Measurements from ENCODE around the gene TSPAN31.

- TF ChIP-seq JUNB (IDR thresholded peaks at IDR 0.05; ENCODE audit: unreplicated experiment) (no peak), REST (IDR thresholded peaks at IDR 0.05; ENCODE audit: unreplicated experiment) (no peak), POLR2AphosphoS5 (IDR thresholded peaks at IDR 0.05; ENCODE audit: low read depth) (no peak), EZH2phosphoT487 (IDR thresholded peaks at IDR 0.05; ENCODE audit: unreplicated experiment) (no peak), EZH2 (IDR thresholded peaks at IDR 0.05; ENCODE audit: low read depth, unreplicated experiment) (no peak)
- TF ChIP-seq, protein P1, sequence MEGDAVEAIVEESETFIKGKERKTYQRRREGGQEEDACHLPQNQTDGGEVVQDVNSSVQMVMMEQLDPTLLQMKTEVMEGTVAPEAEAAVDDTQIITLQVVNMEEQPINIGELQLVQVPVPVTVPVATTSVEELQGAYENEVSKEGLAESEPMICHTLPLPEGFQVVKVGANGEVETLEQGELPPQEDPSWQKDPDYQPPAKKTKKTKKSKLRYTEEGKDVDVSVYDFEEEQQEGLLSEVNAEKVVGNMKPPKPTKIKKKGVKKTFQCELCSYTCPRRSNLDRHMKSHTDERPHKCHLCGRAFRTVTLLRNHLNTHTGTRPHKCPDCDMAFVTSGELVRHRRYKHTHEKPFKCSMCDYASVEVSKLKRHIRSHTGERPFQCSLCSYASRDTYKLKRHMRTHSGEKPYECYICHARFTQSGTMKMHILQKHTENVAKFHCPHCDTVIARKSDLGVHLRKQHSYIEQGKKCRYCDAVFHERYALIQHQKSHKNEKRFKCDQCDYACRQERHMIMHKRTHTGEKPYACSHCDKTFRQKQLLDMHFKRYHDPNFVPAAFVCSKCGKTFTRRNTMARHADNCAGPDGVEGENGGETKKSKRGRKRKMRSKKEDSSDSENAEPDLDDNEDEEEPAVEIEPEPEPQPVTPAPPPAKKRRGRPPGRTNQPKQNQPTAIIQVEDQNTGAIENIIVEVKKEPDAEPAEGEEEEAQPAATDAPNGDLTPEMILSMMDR (conservative IDR thresholded peaks at IDR 0.05; ENCODE audit: low read depth in 2 of 2), result no peak
Measured at GRCh38 chr12:57781801-57782200, 37.0 kb downstream of the TSPAN31 start.

All from GM23338 (cell line).